Neural progenitor cell (in vitro differentiated cells): ENCODE measurements around the gene MIPEP. TPM values are rescaled to one million over a fixed set of nuclear protein-coding genes. Genes with fewer than 3 reads are reported as not detected.

Source experiments
- DNase-seq: peaks from one replicate; pipeline ENCODE4 v3.0.0-alpha.2; 2016; ENCODE audit warnings: low spot score
- H2AFZ ChIP-seq: fragments of 200-600 bp; sonication (generic); replicated peaks from 2 replicates; pipeline ENCODE4 v1.6.1; 2016; ENCODE audit warnings: antibody characterized with exemption
- H3F3A ChIP-seq: fragments of 200-600 bp; sonication (generic); 2 replicates; pipeline ENCODE4 v1.6.1; 2016; ENCODE audit warnings: antibody characterized with exemption, low read depth
- H3K27ac ChIP-seq: fragments of 200-600 bp; sonication (generic); 2 replicates; pipeline ENCODE4 v1.5.1; 2016; ENCODE audit warnings: mild to moderate bottlenecking
- H3K27me3 ChIP-seq: fragments of 200-600 bp; sonication (generic); 2 replicates; pipeline ENCODE4 v1.6.1; 2016; ENCODE audit warnings: mild to moderate bottlenecking, moderate library complexity
- H3K36me3 ChIP-seq: fragments of 200-600 bp; sonication (generic); 2 replicates; pipeline ENCODE4 v1.5.1; 2016
- H3K4me1 ChIP-seq: fragments of 200-600 bp; sonication (generic); 2 replicates; pipeline ENCODE4 v1.6.1; 2016; ENCODE audit warnings: mixed run types
- H3K4me2 ChIP-seq: fragments of 200-600 bp; sonication (generic); 2 replicates; pipeline ENCODE4 v1.6.1; 2016
- H3K4me3 ChIP-seq: fragments of 200-600 bp; sonication (generic); 2 replicates; pipeline ENCODE4 v1.5.1; 2016
- H3K79me2 ChIP-seq: fragments of 200-600 bp; sonication (generic); 2 replicates; pipeline ENCODE4 v1.6.1; 2016; ENCODE audit warnings: low read depth
- H3K9ac ChIP-seq: fragments of 200-600 bp; sonication (generic); 2 replicates; pipeline ENCODE4 v1.6.1; 2016
- H3K9me3 ChIP-seq: fragments of 200-600 bp; sonication (generic); 2 replicates; pipeline ENCODE4 v1.5.1; 2016; ENCODE audit warnings: low read depth
- H4K20me1 ChIP-seq: fragments of 200-600 bp; sonication (generic); 2 replicates; pipeline ENCODE4 v1.6.1; 2016; ENCODE audit warnings: low read depth
- H3K27ac Mint-ChIP-seq: 3 replicates; pipeline ENCODE4 v1.8.0; 2021; ENCODE audit warnings: mixed read lengths
- H3K27me3 Mint-ChIP-seq: 2 replicates; pipeline ENCODE4 v1.8.0; 2022; ENCODE audit warnings: low read depth, mild to moderate bottlenecking, inconsistent platforms, moderate library complexity, mixed read lengths; ENCODE audit not compliant: insufficient read depth
- H3K36me3 Mint-ChIP-seq: 3 replicates; pipeline ENCODE4 v1.8.0; 2021; ENCODE audit warnings: mixed read lengths
- H3K4me1 Mint-ChIP-seq: 3 replicates; pipeline ENCODE4 v1.8.0; 2021; ENCODE audit warnings: mixed read lengths
- H3K4me3 Mint-ChIP-seq: 3 replicates; pipeline ENCODE4 v1.8.0; 2021; ENCODE audit warnings: mild to moderate bottlenecking, moderate library complexity, mixed read lengths
- H3K9me3 Mint-ChIP-seq: 3 replicates; pipeline ENCODE4 v1.8.0; 2020; ENCODE audit warnings: mixed read lengths
- EZH2 ChIP-seq: fragments of 200-600 bp; sonication (generic); IDR thresholded peaks from 2 replicates; pipeline ENCODE4 v1.6.1; 2017; ENCODE audit warnings: antibody characterized with exemption, mild to moderate bottlenecking, moderate library complexity
- EZH2phosphoT487 ChIP-seq: fragments of 200-600 bp; sonication (generic); IDR thresholded peaks from 2 replicates; pipeline ENCODE4 v1.6.1; 2017; ENCODE audit warnings: antibody characterized with exemption
- total RNA-seq: library from RNA; depleted of rRNA; stranded (reverse); fragments of >200 nt; gene quantifications from 2 replicates; pipeline ENCODE4 v1.2.3, GENCODE V29; 2015; ENCODE audit warnings: low replicate concordance
- TF ChIP-seq, protein P1 (sequence below): fragments of 200-600 bp; sonication (generic); IDR thresholded peaks from 2 replicates; pipeline ENCODE4 v1.5.1; 2017; ENCODE audit warnings: antibody characterized with exemption, mild to moderate bottlenecking

The MIPEP gene
- 19.5 and 22.8 TPM in 2 replicates for total RNA-seq

- peaks cover 17% of the 10 kb centered on the region for H3K79me2 ChIP-seq
- Mint-ChIP-seq H3K4me3 (peak within 1 kb of the TSS; percentile 90), H3K4me1 (peaks cover 23% of the 10 kb centered on the region), H3K9me3 (no peaks in the 10 kb centered on the region), H3K27ac (peak within 1 kb of the TSS; percentile 7), H3K27me3 (no peaks in the 10 kb centered on the region), H3K36me3 (peaks cover 3% of the 10 kb centered on the region)
- peaks cover 15% of the 10 kb centered on the region for H3K4me1 ChIP-seq
- peaks cover 17% of the 10 kb centered on the region for H3F3A ChIP-seq
- no peaks in the 10 kb centered on the region for H3K9me3 ChIP-seq
- peak within 1 kb of the TSS; percentile 89 for H3K4me2 ChIP-seq
- H3K36me3 ChIP-seq = no peaks in the 10 kb centered on the region
- no peak within 1 kb of the TSS for H3K9ac ChIP-seq
- no peaks in the 10 kb centered on the region for H4K20me1 ChIP-seq
- TF ChIP-seq EZH2 = peak; percentile 43
- no peak for TF ChIP-seq EZH2phosphoT487
- TF ChIP-seq, protein P1, sequence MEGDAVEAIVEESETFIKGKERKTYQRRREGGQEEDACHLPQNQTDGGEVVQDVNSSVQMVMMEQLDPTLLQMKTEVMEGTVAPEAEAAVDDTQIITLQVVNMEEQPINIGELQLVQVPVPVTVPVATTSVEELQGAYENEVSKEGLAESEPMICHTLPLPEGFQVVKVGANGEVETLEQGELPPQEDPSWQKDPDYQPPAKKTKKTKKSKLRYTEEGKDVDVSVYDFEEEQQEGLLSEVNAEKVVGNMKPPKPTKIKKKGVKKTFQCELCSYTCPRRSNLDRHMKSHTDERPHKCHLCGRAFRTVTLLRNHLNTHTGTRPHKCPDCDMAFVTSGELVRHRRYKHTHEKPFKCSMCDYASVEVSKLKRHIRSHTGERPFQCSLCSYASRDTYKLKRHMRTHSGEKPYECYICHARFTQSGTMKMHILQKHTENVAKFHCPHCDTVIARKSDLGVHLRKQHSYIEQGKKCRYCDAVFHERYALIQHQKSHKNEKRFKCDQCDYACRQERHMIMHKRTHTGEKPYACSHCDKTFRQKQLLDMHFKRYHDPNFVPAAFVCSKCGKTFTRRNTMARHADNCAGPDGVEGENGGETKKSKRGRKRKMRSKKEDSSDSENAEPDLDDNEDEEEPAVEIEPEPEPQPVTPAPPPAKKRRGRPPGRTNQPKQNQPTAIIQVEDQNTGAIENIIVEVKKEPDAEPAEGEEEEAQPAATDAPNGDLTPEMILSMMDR = peak; percentile 73
- DNase-seq = peak; percentile 98
- H3K27ac ChIP-seq = peak within 1 kb of the TSS; percentile 8
- H3K4me3 ChIP-seq = peak within 1 kb of the TSS; percentile 66
- peak within 1 kb of the TSS; percentile 68 for H2AFZ ChIP-seq
- no peaks in the 10 kb centered on the region for H3K27me3 ChIP-seq
These were observed at the start of gene MIPEP for GRCh38 chr13:23888658-23889614. TSS of gene MIPEP (minus strand) at chr13:23889400. CDS start at chr13:23889320, 80 bp downstream.

- Mint-ChIP-seq H3K27ac (no peak overlapping the region), H3K9me3 (peaks cover 16% of the 10 kb centered on the region), H3K36me3 (no peaks in the 10 kb centered on the region), H3K4me1 (no peaks in the 10 kb centered on the region), H3K4me3 (no peak overlapping the region), H3K27me3 (peaks cover 4% of the 10 kb centered on the region)
- H3K4me2 ChIP-seq = no peak overlapping the region
- no peaks in the 10 kb centered on the region for H3K4me1 ChIP-seq
- no peak overlapping the region for H3K4me3 ChIP-seq
- TF ChIP-seq, protein P1 = no peak
- TF ChIP-seq EZH2 (no peak), EZH2phosphoT487 (no peak)
- no peak overlapping the region for H3K27ac ChIP-seq
- H3K36me3 ChIP-seq = no peaks in the 10 kb centered on the region
- H3K27me3 ChIP-seq = no peaks in the 10 kb centered on the region
- H2AFZ ChIP-seq = no peak overlapping the region
- no peaks in the 10 kb centered on the region for H3K9me3 ChIP-seq
- no peaks in the 10 kb centered on the region for H3K79me2 ChIP-seq
- no peaks in the 10 kb centered on the region for H4K20me1 ChIP-seq
- no peak for DNase-seq
- H3F3A ChIP-seq = no peaks in the 10 kb centered on the region
- H3K9ac ChIP-seq = no peak overlapping the region
These were observed 45.3 kb upstream of the MIPEP start for GRCh38 chr13:23934520-23934919.

GRCh38 chr13:23928985-23929384 is 39.8 kb upstream of the MIPEP start:
- H3K27ac Mint-ChIP-seq = no peak overlapping the region
- H3K4me1 ChIP-seq = no peaks in the 10 kb centered on the region
- no peaks in the 10 kb centered on the region for H3F3A ChIP-seq
- no peak overlapping the region for H3K9ac ChIP-seq
- H3K27me3 ChIP-seq = no peaks in the 10 kb centered on the region
- H3K9me3 Mint-ChIP-seq = no peaks in the 10 kb centered on the region
- DNase-seq = no peak
- TF ChIP-seq EZH2 = no peak
- TF ChIP-seq, protein P1 = no peak
- TF ChIP-seq EZH2phosphoT487 = no peak
- H3K27me3 Mint-ChIP-seq = peaks cover 2% of the 10 kb centered on the region
- no peaks in the 10 kb centered on the region for H3K4me1 Mint-ChIP-seq
- no peak overlapping the region for H3K4me3 ChIP-seq
- no peaks in the 10 kb centered on the region for H3K36me3 ChIP-seq
- no peak overlapping the region for H3K4me3 Mint-ChIP-seq
- no peaks in the 10 kb centered on the region for H3K9me3 ChIP-seq
- no peaks in the 10 kb centered on the region for H3K79me2 ChIP-seq
- H4K20me1 ChIP-seq = no peaks in the 10 kb centered on the region
- no peaks in the 10 kb centered on the region for H3K36me3 Mint-ChIP-seq
- no peak overlapping the region for H3K4me2 ChIP-seq
- H2AFZ ChIP-seq = no peak overlapping the region
- no peak overlapping the region for H3K27ac ChIP-seq
